Astrocyte (in vitro differentiated cells and primary cell): ENCODE measurements around the gene ARHGAP40. TPM values are rescaled to one million over a fixed set of nuclear protein-coding genes. Genes with fewer than 3 reads are reported as not detected.
A peak's percentile ranks its signal among the peaks of the same experiment; 100 is the strongest.

Experiments
- DNase-seq: peaks from one replicate; pipeline ENCODE4 v3.0.0-alpha.2; 2010; ENCODE audit warnings: low read depth
- FAIRE-seq: peaks from 2 replicates; lab custom pipeline; 2011; peaks lifted over from hg19 to GRCh38; lab: Jason Lieb, UNC
- H2AFZ ChIP-seq: 2 replicates; pipeline ENCODE4 v1.6.0; 2012; ENCODE audit warnings: low read depth, low read length, inconsistent platforms
- H3K27ac ChIP-seq: 2 replicates; pipeline ENCODE4 v1.5.1; 2011; ENCODE audit warnings: low read depth, low read length, inconsistent platforms
- H3K27me3 ChIP-seq: 2 replicates; pipeline ENCODE4 v1.6.0; 2011; ENCODE audit warnings: low read length, inconsistent platforms; ENCODE audit not compliant: insufficient read depth
- H3K36me3 ChIP-seq: 2 replicates; pipeline ENCODE4 v1.5.1; 2011; ENCODE audit warnings: low read length, inconsistent platforms; ENCODE audit not compliant: insufficient read depth
- H3K4me1 ChIP-seq: 2 replicates; pipeline ENCODE4 v1.5.1; 2011; ENCODE audit warnings: low read length, inconsistent platforms; ENCODE audit not compliant: insufficient read depth
- H3K4me2 ChIP-seq: 2 replicates; pipeline ENCODE4 v1.6.0; 2012; ENCODE audit warnings: low read length, inconsistent platforms
- H3K4me3 ChIP-seq: 2 replicates; pipeline ENCODE4 v1.5.1; 2011; ENCODE audit warnings: low read depth, mild to moderate bottlenecking, low read length, inconsistent platforms; ENCODE audit not compliant: insufficient read depth
- H3K79me2 ChIP-seq: 2 replicates; pipeline ENCODE4 v1.6.0; 2012; ENCODE audit warnings: mild to moderate bottlenecking, low read length, inconsistent platforms; ENCODE audit not compliant: insufficient read depth
- H3K9ac ChIP-seq: 2 replicates; pipeline ENCODE4 v1.6.0; 2012; ENCODE audit warnings: mild to moderate bottlenecking, low read length, inconsistent platforms
- H3K9me3 ChIP-seq: 2 replicates; pipeline ENCODE4 v1.5.1; 2012; ENCODE audit warnings: low read depth, mild to moderate bottlenecking, low read length, inconsistent platforms; ENCODE audit not compliant: insufficient read depth
- H4K20me1 ChIP-seq: 2 replicates; pipeline ENCODE4 v1.6.0; 2012; ENCODE audit warnings: low read length, inconsistent platforms; ENCODE audit not compliant: insufficient read depth
- H3K27ac Mint-ChIP-seq: one replicate; pipeline ENCODE4 v1.8.0; 2021; ENCODE audit warnings: mild to moderate bottlenecking, mixed read lengths; ENCODE audit not compliant: unreplicated experiment
- H3K27me3 Mint-ChIP-seq: one replicate; pipeline ENCODE4 v1.8.0; 2021; ENCODE audit warnings: low read depth, mixed read lengths; ENCODE audit not compliant: unreplicated experiment
- H3K36me3 Mint-ChIP-seq: one replicate; pipeline ENCODE4 v1.8.0; 2021; ENCODE audit warnings: low read depth, mixed read lengths; ENCODE audit not compliant: unreplicated experiment
- H3K4me1 Mint-ChIP-seq: one replicate; pipeline ENCODE4 v1.8.0; 2021; ENCODE audit warnings: low read depth, mixed read lengths; ENCODE audit not compliant: unreplicated experiment
- H3K4me3 Mint-ChIP-seq: one replicate; pipeline ENCODE4 v1.8.0; 2021; ENCODE audit warnings: mild to moderate bottlenecking, moderate library complexity, mixed read lengths; ENCODE audit not compliant: unreplicated experiment
- H3K9me3 Mint-ChIP-seq: one replicate; pipeline ENCODE4 v1.8.0; 2021; ENCODE audit warnings: mild to moderate bottlenecking, mixed read lengths; ENCODE audit not compliant: unreplicated experiment
- EZH2 ChIP-seq: IDR thresholded peaks from 2 replicates; pipeline ENCODE4 v1.6.1; 2012; ENCODE audit warnings: mild to moderate bottlenecking, low read length, inconsistent platforms; ENCODE audit not compliant: insufficient read depth
- total RNA-seq: library from RNA; stranded (reverse); gene quantifications from 2 replicates; pipeline ENCODE4 v1.2.1, GENCODE V29; 2021
- TF ChIP-seq, protein P1 (sequence below): IDR thresholded peaks from 2 replicates; pipeline ENCODE4 v1.5.1; 2011; ENCODE audit warnings: low read depth, mild to moderate bottlenecking, inconsistent platforms, low read length, moderate library complexity; ENCODE audit not compliant: insufficient read depth

The ARHGAP40 gene
- total RNA-seq, 1 donor from 2014 or later: 0.27 TPM

GRCh38 chr20:38610521-38610920 lies 8.9 kb downstream of the ARHGAP40 start:
- peak overlapping the region; percentile 33 for H2AFZ ChIP-seq
- H3K36me3 ChIP-seq: no peaks in the 10 kb centered on the region
- Mint-ChIP-seq H3K4me3 (no peak overlapping the region), H3K9me3 (peaks cover 7% of the 10 kb centered on the region), H3K4me1 (no peaks in the 10 kb centered on the region), H3K36me3 (no peaks in the 10 kb centered on the region), H3K27ac (peak overlapping the region; percentile 79), H3K27me3 (no peaks in the 10 kb centered on the region)
- no peak for TF ChIP-seq EZH2
- TF ChIP-seq, protein P1, sequence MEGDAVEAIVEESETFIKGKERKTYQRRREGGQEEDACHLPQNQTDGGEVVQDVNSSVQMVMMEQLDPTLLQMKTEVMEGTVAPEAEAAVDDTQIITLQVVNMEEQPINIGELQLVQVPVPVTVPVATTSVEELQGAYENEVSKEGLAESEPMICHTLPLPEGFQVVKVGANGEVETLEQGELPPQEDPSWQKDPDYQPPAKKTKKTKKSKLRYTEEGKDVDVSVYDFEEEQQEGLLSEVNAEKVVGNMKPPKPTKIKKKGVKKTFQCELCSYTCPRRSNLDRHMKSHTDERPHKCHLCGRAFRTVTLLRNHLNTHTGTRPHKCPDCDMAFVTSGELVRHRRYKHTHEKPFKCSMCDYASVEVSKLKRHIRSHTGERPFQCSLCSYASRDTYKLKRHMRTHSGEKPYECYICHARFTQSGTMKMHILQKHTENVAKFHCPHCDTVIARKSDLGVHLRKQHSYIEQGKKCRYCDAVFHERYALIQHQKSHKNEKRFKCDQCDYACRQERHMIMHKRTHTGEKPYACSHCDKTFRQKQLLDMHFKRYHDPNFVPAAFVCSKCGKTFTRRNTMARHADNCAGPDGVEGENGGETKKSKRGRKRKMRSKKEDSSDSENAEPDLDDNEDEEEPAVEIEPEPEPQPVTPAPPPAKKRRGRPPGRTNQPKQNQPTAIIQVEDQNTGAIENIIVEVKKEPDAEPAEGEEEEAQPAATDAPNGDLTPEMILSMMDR: no peak
- H3K9me3 ChIP-seq: no peaks in the 10 kb centered on the region
- DNase-seq (peak; percentile 66), FAIRE-seq (no peak)
- peaks cover 4% of the 10 kb centered on the region for H3K4me1 ChIP-seq
- peaks cover 8% of the 10 kb centered on the region for H3K27me3 ChIP-seq
- no peaks in the 10 kb centered on the region for H3K79me2 ChIP-seq
- H3K9ac ChIP-seq: no peak overlapping the region
- H3K4me2 ChIP-seq: peak overlapping the region; percentile 39
- no peak overlapping the region for H3K27ac ChIP-seq
- H3K4me3 ChIP-seq: no peak overlapping the region
- H4K20me1 ChIP-seq: no peaks in the 10 kb centered on the region

GRCh38 chr20:38612751-38613515 lies 11.3 kb downstream of the ARHGAP40 start:
- Histone ChIP-seq H3K36me3 (no peaks in the 10 kb centered on the region), H3K27me3 (peaks cover 4% of the 10 kb centered on the region), H2AFZ (no peak overlapping the region), H4K20me1 (peaks cover 3% of the 10 kb centered on the region), H3K4me1 (peaks cover 9% of the 10 kb centered on the region), H3K4me3 (no peak overlapping the region), H3K4me2 (no peak overlapping the region), H3K9ac (no peak overlapping the region), H3K9me3 (no peaks in the 10 kb centered on the region), H3K27ac (no peak overlapping the region), H3K79me2 (no peaks in the 10 kb centered on the region)
- DNase-seq (no peak), FAIRE-seq (no peak)
- no peaks in the 10 kb centered on the region for H3K36me3 Mint-ChIP-seq
- H3K27ac Mint-ChIP-seq: no peak overlapping the region
- no peak overlapping the region for H3K4me3 Mint-ChIP-seq
- H3K27me3 Mint-ChIP-seq: no peaks in the 10 kb centered on the region
- H3K4me1 Mint-ChIP-seq: peaks cover 8% of the 10 kb centered on the region
- H3K9me3 Mint-ChIP-seq: peaks cover 7% of the 10 kb centered on the region
- TF ChIP-seq, protein P1: no peak
- no peak for TF ChIP-seq EZH2

GRCh38 chr20:38615283-38615682 lies 13.7 kb downstream of the ARHGAP40 start:
- Histone ChIP-seq H3K4me3 (no peak overlapping the region), H3K9ac (no peak overlapping the region), H3K4me1 (peaks cover 7% of the 10 kb centered on the region), H3K27ac (no peak overlapping the region), H2AFZ (no peak overlapping the region), H3K9me3 (no peaks in the 10 kb centered on the region), H3K27me3 (peaks cover 20% of the 10 kb centered on the region), H4K20me1 (peaks cover 3% of the 10 kb centered on the region), H3K4me2 (no peak overlapping the region), H3K79me2 (no peaks in the 10 kb centered on the region), H3K36me3 (no peaks in the 10 kb centered on the region)
- FAIRE-seq (no peak), DNase-seq (no peak)
- H3K4me3 Mint-ChIP-seq: no peak overlapping the region
- TF ChIP-seq EZH2: no peak
- TF ChIP-seq, protein P1: no peak
- no peaks in the 10 kb centered on the region for H3K27me3 Mint-ChIP-seq
- no peaks in the 10 kb centered on the region for H3K36me3 Mint-ChIP-seq
- peaks cover 3% of the 10 kb centered on the region for H3K9me3 Mint-ChIP-seq
- peaks cover 8% of the 10 kb centered on the region for H3K4me1 Mint-ChIP-seq
- peak overlapping the region; percentile 41 for H3K27ac Mint-ChIP-seq
